ENCODE data around the gene TXN2. TPM values are rescaled to one million over a fixed set of nuclear protein-coding genes. Genes with fewer than 3 reads are reported as not detected.

Gene TXN2
- polyA plus RNA-seq, 1 experiment, result 157 TPM

GRCh38 chr22:36419912-36420882 is 61.2 kb downstream of the TXN2 start:
- no peaks in the 10 kb centered on the region for H3K9me3 ChIP-seq (ENCODE audit: control insufficient read depth, insufficient read depth, low read length)
- POLR2A ChIA-PET, result interaction anchor here (0.6 to 2.2 kb wide), 8 partner anchors 11 to 105 kb away, joined by 3 to 15 read pairs (median 4); partner anchors contain the start of gene MYH9
- peak overlapping the region; percentile 87 for H3K27ac ChIP-seq (ENCODE audit: low read depth, low read length)
- no peak for DNase-seq (ENCODE audit: low read depth, low spot score)
- H3K4me3 ChIP-seq (ENCODE audit: low read depth, low read length), result no peak overlapping the region
- CTCF ChIA-PET, result interaction anchor here (0.7 to 0.9 kb wide), 3 partner anchors 50 to 180 kb away, joined by 4 to 8 read pairs (median 4); no protein-coding TSS in a partner anchor
- no peaks in the 10 kb centered on the region for H3K27me3 ChIP-seq (ENCODE audit: control insufficient read depth, insufficient read depth, low read length)
- TF ChIP-seq CTCF (IDR thresholded peaks at IDR 0.05; ENCODE audit: low read depth, low read length), result no peak

GRCh38 chr22:36419177-36419911 is 62.1 kb downstream of the TXN2 start:
- ChIA-PET POLR2A (interaction anchor here (0.6 to 2.2 kb wide), 5 partner anchors 20 to 41 kb away, joined by 3 to 15 read pairs (median 6); partner anchors contain the start of gene MYH9), CTCF (interaction anchor here (0.7 to 0.9 kb wide), 2 partner anchors 51 to 179 kb away, joined by 4 to 8 read pairs; no protein-coding TSS in a partner anchor)
- no peaks in the 10 kb centered on the region for H3K9me3 ChIP-seq (ENCODE audit: control insufficient read depth, insufficient read depth, low read length)
- peak; percentile 91 for DNase-seq (ENCODE audit: low read depth, low spot score)
- H3K27ac ChIP-seq (ENCODE audit: low read depth, low read length), result peak overlapping the region; percentile 87
- H3K27me3 ChIP-seq (ENCODE audit: control insufficient read depth, insufficient read depth, low read length), result no peaks in the 10 kb centered on the region
- TF ChIP-seq CTCF (IDR thresholded peaks at IDR 0.05; ENCODE audit: low read depth, low read length), result no peak
- H3K4me3 ChIP-seq (ENCODE audit: low read depth, low read length), result peak overlapping the region; percentile 17; the same call in 1 of the 2 replicates

- no peaks in the 10 kb centered on the region for H3K9me3 ChIP-seq (ENCODE audit: control insufficient read depth, insufficient read depth, low read length)
- TF ChIP-seq CTCF (IDR thresholded peaks at IDR 0.05; ENCODE audit: low read depth, low read length), result no peak
- no peak overlapping the region for H3K4me3 ChIP-seq (ENCODE audit: low read depth, low read length)
- ChIA-PET POLR2A (interaction anchor here (0.5 kb wide), 1 partner anchor 52 kb away, joined by 3 read pairs; no protein-coding TSS in a partner anchor), CTCF (no interaction called here)
- peak overlapping the region; percentile 65 for H3K27ac ChIP-seq (ENCODE audit: low read depth, low read length)
- no peak for DNase-seq (ENCODE audit: low read depth, low spot score)
- H3K27me3 ChIP-seq (ENCODE audit: control insufficient read depth, insufficient read depth, low read length), result no peaks in the 10 kb centered on the region
These were observed 64.2 kb downstream of the TXN2 start for GRCh38 chr22:36417281-36417686.

Small RNA genes lying within 50 kb of the gene (small RNA-seq; reads per million reads assigned to genes)
- gene RF00019 (ENCODE audit: insufficient read length, low read depth), result not detected

Other genes starting within 250 kb of the TXN2 start
- 18.8 and 19.7 TPM in 2 replicates for gene APOL2, start 242.1 kb downstream of the TXN2 start, polyA plus RNA-seq (2011; rRNA removed)
- gene APOL1, start 228.5 kb downstream of the TXN2 start, polyA plus RNA-seq (2011; rRNA removed), result 3.8 and 4.8 TPM in 2 replicates
- gene MYH9, start 93.7 kb downstream of the TXN2 start, polyA plus RNA-seq (2011; rRNA removed), result 338 and 432 TPM in 2 replicates
- 2.4 and 3.3 TPM in 2 replicates for gene FOXRED2, start 25.4 kb upstream of the TXN2 start, polyA plus RNA-seq (2011; rRNA removed)
- gene EIF3D, start 47.5 kb upstream of the TXN2 start, polyA plus RNA-seq (2011; rRNA removed), result 349 and 388 TPM in 2 replicates
- gene CACNG2, start 222.1 kb upstream of the TXN2 start, polyA plus RNA-seq (2011; rRNA removed), result not detected in 2 replicates